Stomach (tissue), 9 donors: ENCODE results near the gene SMCO4. TPM values are rescaled to one million over a fixed set of nuclear protein-coding genes. Genes with fewer than 3 reads are reported as not detected.

Experiments
- DNase-seq, 2 donors: peaks; one replicate each; pipeline versions ENCODE4 v3.0.0 to v3.0.0-alpha.2; 2013 to 2019
- H3K27ac ChIP-seq, 5 donors: fragments of 200-600 bp in 4 of 5; sonication (generic) in 4 of 5; one replicate each; pipeline ENCODE4 v1.5.1; 2013 to 2019; ENCODE audit warnings: mild to moderate bottlenecking in 1 of 5, moderate library complexity in 1 of 5
- H3K27me3 ChIP-seq, 3 donors: fragments of 200-600 bp; sonication (generic); one replicate each; pipeline ENCODE4 v1.5.1; 2017 to 2019; ENCODE audit warnings: mixed run types in 1 of 3
- H3K36me3 ChIP-seq, 4 donors: fragments of 200-600 bp; sonication (generic); 1 replicate in 3 of 4; 2 replicates in 1 of 4; pipeline ENCODE4 v1.5.1; 2016 to 2019
- H3K4me1 ChIP-seq, 4 donors: fragments of 200-600 bp; sonication (generic); one replicate each; pipeline ENCODE4 v1.5.1; 2016 to 2019
- H3K4me3 ChIP-seq, 4 donors: fragments of 200-600 bp; sonication (generic) in 3 of 4; one replicate each; pipeline ENCODE4 v1.5.1; 2016 to 2019; ENCODE audit warnings: mild to moderate bottlenecking in 1 of 4
- H3K9me3 ChIP-seq, 4 donors: fragments of 200-600 bp; sonication (generic); one replicate each; pipeline ENCODE4 v1.5.1; 2016 to 2019
- CTCF ChIP-seq, 7 experiments: fragments of 450-650 bp in 4 of 7; fragments of 200-600 bp in 3 of 7; sonication (generic) in 3 of 7; IDR thresholded peaks; one replicate each; pipeline ENCODE4 v1.5.1; 2016 to 2019; ENCODE audit warnings: antibody characterized with exemption in 7 of 7, control low read depth in 2 of 7, mild to moderate bottlenecking in 1 of 7
- EP300 ChIP-seq: sonication (generic); formaldehyde crosslinking; IDR thresholded peaks from one replicate; pipeline ENCODE4 v1.6.1; 2017; ENCODE audit warnings: antibody characterized with exemption
- POLR2A ChIP-seq, 4 donors: fragments of 450-650 bp; IDR thresholded peaks; one replicate each; pipeline ENCODE4 v1.6.1; 2016; ENCODE audit warnings: antibody characterized with exemption in 4 of 4, control low read depth in 2 of 4, mild to moderate bottlenecking in 1 of 4, moderate library complexity in 1 of 4
- POLR2AphosphoS5 ChIP-seq, 3 donors: sonication (generic); formaldehyde crosslinking; IDR thresholded peaks; one replicate each; pipeline ENCODE4 v1.6.1; 2016; ENCODE audit warnings: antibody characterized with exemption in 3 of 3
- WGBS, 5 donors: extraction: QIAGEN DNeasy Blood & Tissue Kit in 3 of 5; methylation state at CpG; one replicate each; pipeline versions ENCODE4 v1.1.5 to v1.1.7; 2013 to 2018; 5-methylcytosine and 5-hydroxymethylcytosine counted together
- intact Hi-C: fragments of 100-400 bp; cut with DNase I; formaldehyde crosslinking; loops from one replicate; pipeline ENCODE4 v1.15.1; 2023; ENCODE audit warnings: low total_unique reads
- polyA plus RNA-seq, 3 donors: library from polyadenylated mRNA; stranded (reverse); fragments of 200-250 nt; gene quantifications; one replicate each; pipeline ENCODE4 v1.2.3, GENCODE V29; 2013
- total RNA-seq, 5 donors: library from RNA; depleted of rRNA; stranded (reverse); fragments of >200 nt; gene quantifications; one replicate each; pipeline versions ENCODE4 v1.1.0 to v1.2.3, GENCODE V29; 2014 to 2016
- donor health status: healthy with polysubstance abuse.
- donor health status: Bipolar disorder and iron deficiency.
- donor health status: healthy.

Gene SMCO4
- total and polyA plus RNA-seq, 8 donors, result 2.9 to 306 (median 25.1) TPM; not detected in 1

- DNase-seq, result no peak
- H3K4me1 ChIP-seq, result peaks cover 11 to 42% (median 25%) of the 10 kb centered on the region in 4 donors
- intact Hi-C loops, result no loop called here
- H3K9me3 ChIP-seq, result no peaks in the 10 kb centered on the region
- no peak overlapping the region for H3K27ac ChIP-seq
- WGBS, 5 donors, result 81 to 85% (median 83%) methylated on average over 2 of the region's 2 CpGs
- TF ChIP-seq POLR2AphosphoS5 (IDR thresholded peaks at IDR 0.05) (no peak), CTCF (IDR thresholded peaks at IDR 0.05) (no peak), EP300 (no peak), POLR2A (IDR thresholded peaks at IDR 0.05) (no peak)
- H3K27me3 ChIP-seq, result no peaks in the 10 kb centered on the region
- H3K4me3 ChIP-seq, result no peak overlapping the region
- no peaks in the 10 kb centered on the region for H3K36me3 ChIP-seq
Measured at GRCh38 chr11:93568726-93569125, 25.5 kb upstream of the SMCO4 start.

- Histone ChIP-seq H3K27me3 (no peaks in the 10 kb centered on the region), H3K9me3 (no peaks in the 10 kb centered on the region), H3K27ac (peak overlapping the region in 3 of 5 donors; percentile 41 to 67 (median 57)), H3K4me3 (no peak overlapping the region), H3K36me3 (no peaks in the 10 kb centered on the region), H3K4me1 (peaks cover 11 to 42% (median 25%) of the 10 kb centered on the region in 4 donors)
- peak; percentile 36 to 90 for DNase-seq
- 10 to 26% (median 22%) methylated on average over 6 to 7 of the region's 7 CpGs for WGBS, 5 donors
- TF ChIP-seq POLR2AphosphoS5 (IDR thresholded peaks at IDR 0.05), result peak in 1 of 3 donors; percentile 47
- TF ChIP-seq CTCF (IDR thresholded peaks at IDR 0.05), result no peak
- intact Hi-C loops, result no loop called here
Measured at GRCh38 chr11:93567401-93567895, 24.3 kb upstream of the SMCO4 start.

GRCh38 chr11:93564895-93565294 is 21.7 kb upstream of the SMCO4 start:
- Histone ChIP-seq H3K27me3 (no peaks in the 10 kb centered on the region), H3K27ac (no peak overlapping the region), H3K4me1 (peaks cover 8 to 27% (median 16%) of the 10 kb centered on the region in 4 donors), H3K9me3 (no peaks in the 10 kb centered on the region), H3K36me3 (no peaks in the 10 kb centered on the region), H3K4me3 (no peak overlapping the region)
- intact Hi-C loops, result no loop called here
- DNase-seq, result no peak
- TF ChIP-seq POLR2A (IDR thresholded peaks at IDR 0.05) (no peak), EP300 (no peak), POLR2AphosphoS5 (IDR thresholded peaks at IDR 0.05) (no peak), CTCF (IDR thresholded peaks at IDR 0.05) (no peak)
- WGBS, 5 donors, result 72 to 87% (median 75%) methylated on average over 3 of the region's 3 CpGs

- intact Hi-C loops, result no loop called here
- H3K27me3 ChIP-seq, result no peaks in the 10 kb centered on the region
- no peaks in the 10 kb centered on the region for H3K36me3 ChIP-seq
- DNase-seq, result no peak
- H3K9me3 ChIP-seq, result no peaks in the 10 kb centered on the region
- peaks cover 8 to 23% (median 13%) of the 10 kb centered on the region in 4 donors for H3K4me1 ChIP-seq
- TF ChIP-seq POLR2A (IDR thresholded peaks at IDR 0.05) (no peak), EP300 (no peak), POLR2AphosphoS5 (IDR thresholded peaks at IDR 0.05) (no peak), CTCF (IDR thresholded peaks at IDR 0.05) (no peak)
- no peak overlapping the region for H3K27ac ChIP-seq
- no peak overlapping the region for H3K4me3 ChIP-seq
Measured at GRCh38 chr11:93563857-93564256, 20.7 kb upstream of the SMCO4 start.
